IPS DF 6.9 (cell line): ENCODE measurements around the gene SDHAF3.
"Not testable (repeated sequence)": the region's sequence is repeated elsewhere in the genome, so short reads cannot be mapped to it uniquely, and the experiment has no call there.

Source experiments
- DNase-seq: peaks from one replicate; pipeline ENCODE4 v3.0.0-alpha.2; 2013; ENCODE audit warnings: low read depth, low spot score
- H3K27ac ChIP-seq: one replicate; pipeline ENCODE4 v1.5.1; 2013; ENCODE audit warnings: low read length, control low read depth
- H3K27me3 ChIP-seq: 2 replicates; pipeline ENCODE4 v1.6.1; 2013; ENCODE audit warnings: mild to moderate bottlenecking, low read length; ENCODE audit not compliant: control insufficient read depth, insufficient read depth
- H3K36me3 ChIP-seq: 2 replicates; pipeline ENCODE4 v1.6.1; 2013; ENCODE audit warnings: low read length; ENCODE audit not compliant: control insufficient read depth, insufficient read depth
- H3K4me1 ChIP-seq: 2 replicates; pipeline ENCODE4 v1.6.1; 2013; ENCODE audit warnings: low read length; ENCODE audit not compliant: control insufficient read depth, insufficient read depth
- H3K4me3 ChIP-seq: 2 replicates; pipeline ENCODE4 v1.5.1; 2013; ENCODE audit warnings: mild to moderate bottlenecking, low read length
- H3K9me3 ChIP-seq: 2 replicates; pipeline ENCODE4 v1.6.1; 2013; ENCODE audit warnings: low read length, inconsistent platforms; ENCODE audit not compliant: control insufficient read depth, insufficient read depth
- WGBS: extraction: QIAGEN DNeasy Blood & Tissue Kit; methylation state at CpG from one replicate; pipeline ENCODE4 v1.1.7; 2013; ENCODE audit warnings: mixed read lengths, missing lambda C conversion rate; ENCODE audit not compliant: insufficient read length, insufficient coverage; 5-methylcytosine and 5-hydroxymethylcytosine counted together

SDHAF3 gene

DNA sequence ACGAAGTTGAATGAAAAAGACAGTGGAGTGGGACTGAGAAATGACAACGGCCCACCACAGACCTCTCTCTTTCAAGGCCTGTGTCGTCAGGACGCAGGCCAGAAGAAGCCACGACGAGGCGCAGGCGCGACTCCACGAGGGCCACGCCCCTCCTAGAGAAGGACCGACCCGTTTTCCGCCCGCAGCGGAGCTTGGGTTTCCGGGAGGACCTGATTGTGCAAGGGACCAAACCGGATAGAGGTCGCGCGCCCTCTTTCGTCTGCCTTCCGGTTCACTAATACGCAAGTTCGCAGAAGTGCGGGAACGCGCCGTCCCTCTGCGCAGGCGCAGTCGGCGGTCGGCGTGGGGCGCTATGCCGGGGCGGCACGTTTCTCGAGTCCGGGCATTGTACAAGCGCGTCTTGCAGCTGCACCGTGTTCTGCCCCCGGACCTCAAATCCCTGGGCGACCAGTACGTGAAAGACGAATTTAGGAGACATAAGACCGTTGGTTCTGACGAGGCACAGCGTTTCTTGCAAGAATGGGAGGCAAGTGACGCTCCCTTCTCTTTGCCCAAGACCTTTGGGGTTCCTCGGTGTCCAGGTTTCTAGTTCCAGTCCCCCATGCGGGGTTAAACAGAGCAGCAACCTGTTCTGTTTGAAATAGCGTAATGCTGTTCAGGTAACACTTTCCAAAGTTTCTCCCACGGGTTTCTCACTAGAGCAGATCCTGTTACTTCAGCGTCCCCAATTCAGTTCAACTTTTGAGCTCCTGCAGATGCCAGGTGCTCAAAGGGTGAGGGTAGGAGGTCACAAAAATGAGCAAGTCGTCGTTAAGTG, at the start of gene SDHAF3:
TSS of gene SDHAF3 (plus strand) at position 327 of the 817 bp plus-strand sequence. CDS start at position 353, 26 bp downstream.
- Histone ChIP-seq H3K27me3 (no peaks in the 10 kb centered on the region), H3K4me1 (no peaks in the 10 kb centered on the region), H3K36me3 (no peaks in the 10 kb centered on the region), H3K9me3 (no peaks in the 10 kb centered on the region), H3K27ac (no peak within 1 kb of the TSS), H3K4me3 (peak within 1 kb of the TSS; percentile 99)
- no CpG with 5 or more reads among the region's 59 CpGs for WGBS
- peak; percentile 98 for DNase-seq

DNA sequence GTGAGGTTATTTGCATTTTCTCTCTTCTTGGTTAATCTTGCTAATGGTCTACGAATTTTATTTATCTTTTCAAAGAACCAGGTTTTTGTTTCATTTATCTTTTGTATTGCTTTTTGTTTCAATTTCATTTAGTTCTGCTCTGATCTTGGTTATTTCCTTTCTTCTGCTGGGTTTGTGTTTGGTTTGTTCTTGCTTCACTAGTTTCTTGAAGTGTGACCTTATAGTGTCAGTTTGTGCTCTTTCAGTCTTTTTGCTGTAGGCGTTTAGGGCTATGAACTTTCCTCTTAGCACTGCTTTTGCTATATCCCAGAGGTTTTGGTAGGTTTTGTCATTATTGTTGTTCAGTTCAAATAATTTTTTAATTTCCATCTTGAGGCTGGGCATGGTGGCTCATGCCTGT, 45.5 kb upstream of the SDHAF3 start:
- H3K27me3 ChIP-seq, H3K9me3 ChIP-seq, H3K27ac ChIP-seq, H3K36me3 ChIP-seq, DNase-seq, H3K4me3 ChIP-seq, H3K4me1 ChIP-seq: not testable (repeated sequence)
- WGBS: no CpG with 5 or more reads among the region's 2 CpGs

DNA sequence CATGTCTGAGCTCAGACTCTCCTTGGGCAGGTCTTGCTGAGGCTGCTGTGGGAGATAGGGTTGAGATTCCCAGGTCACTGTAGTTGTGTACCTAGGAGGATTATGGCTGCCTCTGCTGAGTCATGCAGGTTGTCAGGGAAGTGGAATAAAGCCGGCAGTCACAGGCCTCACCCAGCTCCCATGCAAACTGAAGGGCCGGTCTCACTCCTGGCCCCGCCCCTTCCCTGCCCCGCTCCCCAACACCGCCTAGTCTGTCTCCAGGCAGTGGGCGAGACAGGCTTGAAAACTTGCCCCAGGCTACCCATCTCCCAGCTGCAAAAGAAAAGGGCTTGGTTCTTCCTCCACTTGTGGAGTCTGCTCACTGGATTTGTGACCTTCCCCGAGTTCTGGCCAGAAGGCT, 41.6 kb upstream of the SDHAF3 start:
- Histone ChIP-seq H3K4me1 (no peaks in the 10 kb centered on the region), H3K9me3 (no peaks in the 10 kb centered on the region), H3K36me3 (no peaks in the 10 kb centered on the region), H3K4me3 (no peak overlapping the region), H3K27ac (no peak overlapping the region), H3K27me3 (no peaks in the 10 kb centered on the region)
- DNase-seq: no peak
- WGBS: no CpG with 5 or more reads among the region's 7 CpGs

DNA sequence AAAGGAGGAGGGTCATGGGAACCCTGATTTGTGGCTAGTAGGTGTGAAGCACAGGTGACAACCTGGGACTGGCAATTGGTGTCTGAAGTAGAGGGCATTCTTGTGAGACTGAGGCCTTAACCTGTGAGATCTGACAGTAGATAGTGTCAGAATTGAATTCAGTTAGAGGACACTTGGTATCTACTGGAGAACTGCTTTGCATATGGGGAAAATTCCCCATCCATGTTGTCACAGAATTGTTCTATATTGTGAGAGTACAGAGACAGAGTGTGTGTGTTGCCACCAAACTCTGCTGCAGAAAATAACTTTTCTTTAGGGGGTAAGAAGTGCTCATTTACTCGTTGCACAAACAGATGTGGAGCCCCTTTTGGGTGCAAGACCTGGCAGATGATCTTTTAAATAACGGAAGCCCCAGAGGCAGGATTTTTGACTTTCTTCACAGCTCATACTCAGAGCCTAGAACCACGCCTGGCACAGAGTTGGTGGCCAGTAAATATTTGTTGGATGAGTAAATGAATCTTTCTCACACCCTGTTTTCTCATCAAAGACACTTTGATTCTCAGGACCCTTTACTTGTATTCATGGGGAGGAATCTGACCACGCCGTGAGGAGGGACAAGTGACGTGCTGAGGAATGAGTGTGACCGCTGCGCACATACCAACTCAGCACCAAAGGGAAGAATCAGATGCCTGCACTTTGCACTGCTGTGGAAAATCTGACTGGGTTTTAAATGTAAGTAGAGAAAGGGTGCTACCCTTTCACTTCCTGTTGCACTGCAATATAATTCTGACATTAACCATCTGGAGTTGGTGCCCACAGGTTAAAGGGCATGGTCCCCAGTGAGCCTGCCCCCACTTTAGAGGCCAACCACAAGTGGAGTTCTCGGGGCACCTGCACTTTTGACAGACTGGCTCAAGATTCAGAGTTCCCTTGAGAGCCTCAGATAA, 39.2 kb upstream of the SDHAF3 start:
- DNase-seq: no peak
- Histone ChIP-seq H3K4me1 (no peaks in the 10 kb centered on the region), H3K36me3 (no peaks in the 10 kb centered on the region), H3K27me3 (no peaks in the 10 kb centered on the region), H3K4me3 (no peak overlapping the region), H3K9me3 (no peaks in the 10 kb centered on the region), H3K27ac (no peak overlapping the region)
- no CpG with 5 or more reads among the region's 9 CpGs for WGBS

DNA sequence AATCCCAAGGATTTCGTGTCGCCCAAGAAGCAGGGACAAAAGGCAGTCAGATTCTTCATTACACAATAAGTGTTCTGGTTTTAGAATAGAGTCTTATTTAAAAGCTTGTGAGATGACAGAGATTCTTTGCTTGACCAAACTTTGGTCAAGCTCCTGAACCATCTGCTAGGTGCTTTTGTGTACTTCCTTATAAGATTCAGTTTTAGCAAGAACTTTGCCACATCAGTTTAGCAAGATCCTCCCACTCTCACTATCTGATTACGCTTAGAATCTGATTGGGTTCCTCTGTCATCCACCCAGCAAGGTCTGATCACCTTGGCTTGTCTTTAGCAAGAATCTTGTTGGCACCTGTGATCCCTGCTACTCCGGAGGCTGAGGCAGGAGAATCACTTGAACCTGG, 38.2 kb upstream of the SDHAF3 start:
- no peaks in the 10 kb centered on the region for H3K36me3 ChIP-seq
- no peaks in the 10 kb centered on the region for H3K4me1 ChIP-seq
- no peaks in the 10 kb centered on the region for H3K27me3 ChIP-seq
- WGBS: no CpG with 5 or more reads among the region's 4 CpGs
- no peak for DNase-seq
- H3K9me3 ChIP-seq: no peaks in the 10 kb centered on the region
- no peak overlapping the region for H3K27ac ChIP-seq
- H3K4me3 ChIP-seq: no peak overlapping the region

DNA sequence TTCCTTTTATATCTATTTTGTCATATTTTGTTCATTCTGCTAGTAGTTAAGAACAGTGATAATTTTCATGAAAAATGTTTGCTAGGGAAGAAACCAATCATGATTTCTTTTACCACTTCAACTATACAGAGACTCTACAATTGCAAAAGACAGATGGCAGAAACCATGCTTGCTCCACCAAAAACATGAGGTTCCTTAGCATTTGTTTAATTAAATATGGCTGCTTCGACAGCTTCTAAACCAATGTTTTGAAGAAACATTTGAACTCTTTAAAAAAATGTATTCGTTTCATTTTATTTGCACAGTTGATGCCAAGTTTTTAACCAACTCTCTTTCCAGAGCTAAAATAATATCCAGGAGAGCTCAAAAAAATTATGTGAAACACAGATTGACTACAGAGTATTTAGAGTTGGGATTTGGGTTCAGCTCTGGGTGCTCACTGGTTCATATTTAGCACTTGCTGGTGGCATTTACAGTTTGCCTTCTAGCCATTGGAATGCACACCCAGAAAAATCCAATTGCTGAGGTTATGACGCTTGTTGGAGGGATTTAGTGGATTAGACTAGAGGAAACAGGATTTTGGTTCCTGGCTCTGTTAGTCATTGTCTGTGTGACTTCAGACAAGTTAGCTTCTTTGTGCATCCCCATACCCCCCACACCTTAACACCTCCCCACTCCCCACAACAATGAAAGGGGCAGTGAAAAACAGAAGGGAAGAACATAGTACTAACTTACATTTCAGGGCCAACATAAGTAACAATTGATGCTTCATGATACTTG, 35.8 kb upstream of the SDHAF3 start:
- Histone ChIP-seq H3K36me3 (no peaks in the 10 kb centered on the region), H3K4me3 (no peak overlapping the region), H3K27me3 (no peaks in the 10 kb centered on the region), H3K27ac (no peak overlapping the region), H3K9me3 (no peaks in the 10 kb centered on the region), H3K4me1 (no peaks in the 10 kb centered on the region)
- DNase-seq: no peak
- no CpG with 5 or more reads among the region's 3 CpGs for WGBS

DNA sequence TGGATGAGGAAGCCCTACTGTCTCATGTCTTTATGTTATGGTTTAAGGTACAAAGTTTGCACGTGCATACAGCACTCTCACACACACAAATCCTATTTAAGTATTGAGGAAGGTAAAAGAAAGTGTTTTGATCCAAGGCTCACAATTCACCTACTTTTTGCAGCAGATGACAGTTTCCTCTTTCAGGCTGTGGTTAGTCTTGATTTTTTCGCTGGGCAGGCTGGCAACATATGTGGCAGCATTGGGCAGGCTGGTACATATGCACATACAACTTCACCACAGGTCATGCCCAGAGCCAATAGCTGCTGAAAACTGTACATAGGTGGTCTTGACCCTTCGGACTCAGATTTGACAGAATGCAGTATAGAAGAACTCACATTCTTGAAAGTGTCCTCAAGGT, 29.1 kb upstream of the SDHAF3 start:
- no peaks in the 10 kb centered on the region; the same call in 1 of the 2 replicates for H3K4me1 ChIP-seq
- H3K9me3 ChIP-seq: no peaks in the 10 kb centered on the region
- H3K27ac ChIP-seq: no peak overlapping the region
- H3K4me3 ChIP-seq: no peak overlapping the region
- no CpG with 5 or more reads among the region's 3 CpGs for WGBS
- H3K27me3 ChIP-seq: no peaks in the 10 kb centered on the region
- no peaks in the 10 kb centered on the region for H3K36me3 ChIP-seq
- DNase-seq: no peak

DNA sequence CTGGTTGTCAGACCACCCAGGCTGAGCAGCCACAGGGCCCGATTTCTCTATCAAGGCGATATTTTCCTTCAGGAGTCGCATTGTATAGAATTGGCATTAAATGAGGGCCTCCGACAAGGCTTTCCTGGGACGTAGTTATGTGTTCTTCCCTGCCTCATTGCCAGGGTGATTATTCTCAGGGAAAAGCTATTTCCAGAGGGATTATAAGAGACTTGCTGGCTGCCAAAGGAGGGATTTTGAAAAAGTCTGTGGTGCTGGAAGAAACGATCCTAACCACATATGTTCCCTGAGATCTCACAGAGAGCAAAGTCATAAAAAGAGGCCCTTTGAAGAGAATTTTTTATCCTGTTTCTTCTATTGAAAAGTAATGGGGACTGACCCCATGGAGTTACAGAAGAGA, 27.7 kb upstream of the SDHAF3 start:
- DNase-seq: no peak
- Histone ChIP-seq H3K27me3 (no peaks in the 10 kb centered on the region), H3K36me3 (no peaks in the 10 kb centered on the region), H3K4me3 (no peak overlapping the region), H3K27ac (no peak overlapping the region), H3K4me1 (no peaks in the 10 kb centered on the region; the same call in 1 of the 2 replicates), H3K9me3 (no peaks in the 10 kb centered on the region)
- WGBS: no CpG with 5 or more reads among the region's 6 CpGs

DNA sequence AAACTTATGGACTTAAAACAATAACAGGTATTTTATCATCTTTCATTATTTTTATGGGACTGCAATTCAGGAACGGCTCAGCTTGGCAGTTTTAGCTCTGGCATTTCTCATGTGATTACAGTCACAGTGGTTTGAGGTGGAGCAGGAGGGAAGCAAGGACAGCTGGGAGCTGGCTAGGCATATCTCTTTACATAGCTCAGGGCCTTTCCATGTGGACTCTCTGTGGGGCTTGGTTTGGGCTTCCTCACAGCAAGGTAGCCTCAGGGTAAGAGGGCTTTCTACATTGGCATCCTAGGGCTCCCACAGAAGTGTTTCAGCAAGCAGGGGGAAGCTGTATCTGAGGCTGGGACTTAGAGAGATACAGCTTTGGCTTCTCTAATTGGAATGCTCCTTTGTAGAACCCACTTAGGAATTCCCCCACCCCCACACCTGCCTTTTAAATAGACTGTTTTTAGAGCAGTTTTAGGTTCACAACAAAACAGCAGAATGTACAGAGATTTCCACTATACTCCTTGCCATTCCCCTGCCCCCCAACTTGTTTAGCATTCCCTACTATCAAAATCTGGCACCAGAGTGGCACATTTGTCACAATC, 26.6 kb upstream of the SDHAF3 start:
- no peak overlapping the region for H3K27ac ChIP-seq
- DNase-seq: no peak
- H3K36me3 ChIP-seq: no peaks in the 10 kb centered on the region
- H3K9me3 ChIP-seq: no peaks in the 10 kb centered on the region
- no peak overlapping the region for H3K4me3 ChIP-seq
- no CpG with 5 or more reads among the region's 1 CpG for WGBS
- no peaks in the 10 kb centered on the region for H3K27me3 ChIP-seq
- H3K4me1 ChIP-seq: no peaks in the 10 kb centered on the region; the same call in 1 of the 2 replicates
